Measurements from ENCODE around the gene SIK3. TPM values are rescaled to one million over a fixed set of nuclear protein-coding genes. Genes with fewer than 3 reads are reported as not detected.

The SIK3 gene
- total RNA-seq, 1 experiment from 2014 or later, result 4.1 TPM

DNA sequence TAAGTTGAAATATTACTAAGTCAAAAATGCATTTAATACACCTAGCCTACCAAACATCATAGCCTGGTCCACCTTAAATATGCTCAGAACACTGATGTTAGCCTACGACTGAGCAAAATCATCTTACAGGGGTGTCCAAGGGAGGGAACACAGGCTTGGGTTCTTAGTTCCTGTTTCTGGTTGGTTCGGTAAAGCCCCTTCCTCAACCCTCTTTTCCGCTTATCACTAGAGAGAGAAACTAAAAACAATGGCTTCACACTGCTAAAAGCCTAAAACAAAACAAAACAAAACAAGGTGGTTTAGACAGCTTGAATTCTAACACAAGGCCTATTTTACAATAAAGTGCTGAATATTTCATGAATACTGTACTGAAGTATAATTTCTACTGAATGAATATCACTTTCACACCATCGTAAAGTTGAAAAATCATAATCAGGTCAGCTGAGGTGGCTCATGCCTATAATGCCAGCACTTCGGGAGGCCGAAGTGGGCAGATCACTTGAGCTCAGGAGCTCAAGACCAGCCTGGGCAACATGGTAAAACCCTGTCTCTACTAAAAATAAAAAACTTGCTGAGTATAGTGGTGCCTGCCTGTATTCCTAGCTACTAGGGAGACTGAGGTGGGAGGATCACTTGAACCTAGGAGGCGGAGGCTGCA, 118.0 kb downstream of the SIK3 start:
- no peak overlapping the region for H3K4me3 ChIP-seq (ENCODE audit: low read length)

DNA sequence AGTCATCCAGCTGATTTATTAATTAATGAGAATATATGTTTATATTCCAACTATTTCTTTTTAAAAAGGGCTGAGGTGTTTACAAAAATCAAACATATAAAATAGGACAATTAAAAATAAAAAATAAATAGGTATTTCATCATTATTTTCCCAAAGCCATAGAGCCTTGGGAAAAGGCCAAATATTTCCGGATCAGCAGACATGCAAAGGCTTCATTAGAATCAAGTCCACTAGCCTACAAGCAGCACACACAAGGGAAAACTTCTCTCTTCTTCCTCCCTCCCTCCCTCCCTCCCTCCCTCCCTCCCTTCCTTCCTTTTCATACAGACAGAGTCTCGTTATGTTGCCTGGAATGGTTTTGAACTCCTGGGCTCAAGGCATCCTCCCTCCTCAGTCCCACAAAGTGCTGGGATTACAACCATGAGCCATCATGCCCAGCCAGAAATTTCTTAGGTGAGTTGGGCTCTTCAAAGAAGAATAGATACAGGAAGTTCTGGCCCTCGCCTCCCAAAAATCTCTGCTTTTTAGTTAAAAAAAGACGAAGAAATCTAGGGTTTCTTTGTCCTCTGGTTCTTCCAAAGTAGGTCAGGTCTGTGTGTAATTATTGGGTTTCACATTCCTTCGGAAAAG, 121.2 kb downstream of the SIK3 start:
- Histone ChIP-seq H3K9me3 (ENCODE audit: low read length) (no peaks in the 10 kb centered on the region), H3K79me2 (ENCODE audit: low read length) (no peaks in the 10 kb centered on the region), H3K36me3 (ENCODE audit: insufficient read depth, low read length) (no peaks in the 10 kb centered on the region), H3K9ac (ENCODE audit: low read length) (no peak overlapping the region), H2AFZ (ENCODE audit: low read length) (no peak overlapping the region), H3K27ac (ENCODE audit: low read length) (no peak overlapping the region), H3K27me3 (ENCODE audit: low read length) (no peaks in the 10 kb centered on the region), H4K20me1 (ENCODE audit: insufficient read depth, low read depth, low read length) (no peaks in the 10 kb centered on the region), H3K4me3 (ENCODE audit: low read length) (no peak overlapping the region), H3K4me2 (ENCODE audit: low read depth, low read length, poor library complexity, severe bottlenecking) (no peak overlapping the region), H3K9me2 (replicated peaks; ENCODE audit: insufficient read depth, low read length) (no peaks in the 10 kb centered on the region), H3K4me1 (ENCODE audit: low read length) (no peaks in the 10 kb centered on the region)
- no peak for DNase-seq

More for the DNA sequence above, 118.0 kb downstream of the SIK3 start:
- DNase-seq, result no peak
- Histone ChIP-seq H2AFZ (ENCODE audit: low read length) (no peak overlapping the region), H3K4me1 (ENCODE audit: low read length) (no peaks in the 10 kb centered on the region), H3K27ac (ENCODE audit: low read length) (no peak overlapping the region), H4K20me1 (ENCODE audit: insufficient read depth, low read depth, low read length) (no peaks in the 10 kb centered on the region), H3K36me3 (ENCODE audit: insufficient read depth, low read length) (no peaks in the 10 kb centered on the region), H3K27me3 (ENCODE audit: low read length) (no peaks in the 10 kb centered on the region), H3K9me2 (replicated peaks; ENCODE audit: insufficient read depth, low read length) (no peaks in the 10 kb centered on the region), H3K79me2 (ENCODE audit: low read length) (no peaks in the 10 kb centered on the region), H3K9me3 (ENCODE audit: low read length) (no peaks in the 10 kb centered on the region), H3K9ac (ENCODE audit: low read length) (no peak overlapping the region), H3K4me2 (ENCODE audit: low read depth, low read length, poor library complexity, severe bottlenecking) (no peak overlapping the region)

DNA sequence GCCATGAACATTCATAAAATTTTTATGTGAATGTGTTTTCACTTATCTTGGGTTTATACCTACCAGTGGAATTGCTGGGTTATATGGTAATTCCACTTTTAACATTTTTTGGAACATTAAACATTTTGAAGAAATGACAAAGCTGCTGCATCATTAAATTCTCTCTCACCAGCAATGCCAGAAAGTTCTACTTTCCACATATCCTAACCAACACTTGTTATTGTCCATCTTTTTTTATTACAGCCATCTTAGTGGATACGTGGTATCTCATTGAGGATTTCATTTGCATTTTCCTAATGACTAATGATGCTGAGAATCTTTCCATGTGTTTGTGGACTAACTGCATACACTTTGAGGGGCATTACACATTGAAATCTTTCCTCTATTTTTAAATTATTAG, 122.6 kb downstream of the SIK3 start:
- H2AFZ ChIP-seq (ENCODE audit: low read length), result no peak overlapping the region
- no peaks in the 10 kb centered on the region for H3K27me3 ChIP-seq (ENCODE audit: low read length)
- no peaks in the 10 kb centered on the region for H3K9me3 ChIP-seq (ENCODE audit: low read length)
- H3K4me2 ChIP-seq (ENCODE audit: low read depth, low read length, poor library complexity, severe bottlenecking), result no peak overlapping the region
- H4K20me1 ChIP-seq (ENCODE audit: insufficient read depth, low read depth, low read length), result no peaks in the 10 kb centered on the region
- DNase-seq, result no peak
- no peaks in the 10 kb centered on the region for H3K36me3 ChIP-seq (ENCODE audit: insufficient read depth, low read length)
- H3K9ac ChIP-seq (ENCODE audit: low read length), result no peak overlapping the region
- no peaks in the 10 kb centered on the region for H3K9me2 ChIP-seq (replicated peaks; ENCODE audit: insufficient read depth, low read length)
- H3K27ac ChIP-seq (ENCODE audit: low read length), result no peak overlapping the region
- H3K4me3 ChIP-seq (ENCODE audit: low read length), result no peak overlapping the region
- no peaks in the 10 kb centered on the region for H3K4me1 ChIP-seq (ENCODE audit: low read length)
- no peaks in the 10 kb centered on the region for H3K79me2 ChIP-seq (ENCODE audit: low read length)

DNA sequence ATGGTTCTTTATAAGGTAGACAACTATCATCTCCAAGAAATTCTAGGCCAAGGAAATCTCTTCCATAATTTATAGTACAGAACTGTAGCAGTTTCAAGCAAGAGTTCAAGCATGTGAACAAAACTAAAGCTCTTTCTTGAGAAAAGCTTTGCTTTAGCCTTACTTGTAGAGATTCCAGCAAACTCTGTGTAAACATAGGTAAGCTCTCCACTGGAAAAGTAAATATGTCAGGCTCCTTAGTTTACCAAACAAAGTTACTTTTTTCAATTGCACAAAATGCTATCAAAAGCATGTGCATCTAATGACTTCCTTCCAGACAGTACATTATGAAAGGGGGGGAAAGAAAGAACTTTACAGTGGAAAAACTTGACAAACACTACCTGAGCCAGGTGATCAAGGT, 125.0 kb downstream of the SIK3 start:
- DNase-seq, result no peak
- H3K36me3 ChIP-seq (ENCODE audit: insufficient read depth, low read length), result no peaks in the 10 kb centered on the region

DNA sequence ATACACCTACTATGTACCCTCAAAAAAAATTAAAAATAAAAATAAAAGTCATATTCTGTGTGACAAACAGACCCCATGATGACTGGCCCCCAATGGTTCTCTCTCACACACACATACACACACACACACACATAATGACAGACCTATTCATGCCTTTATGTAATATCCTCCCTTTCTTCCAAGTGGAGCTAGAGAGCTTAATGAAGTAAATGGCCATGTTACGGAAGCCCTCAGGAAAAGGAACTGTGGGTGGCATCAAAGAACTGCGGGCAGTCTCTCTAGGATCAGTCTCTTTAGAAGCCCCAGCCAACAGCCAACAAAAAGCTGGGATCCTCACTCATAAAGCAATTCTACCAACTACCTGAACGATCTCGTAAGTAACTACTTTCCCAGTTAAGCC, 125.5 kb downstream of the SIK3 start:
- H3K9ac ChIP-seq (ENCODE audit: low read length), result no peak overlapping the region
- no peak overlapping the region for H3K4me2 ChIP-seq (ENCODE audit: low read depth, low read length, poor library complexity, severe bottlenecking)
- H3K9me2 ChIP-seq (replicated peaks; ENCODE audit: insufficient read depth, low read length), result no peaks in the 10 kb centered on the region
- H3K4me1 ChIP-seq (ENCODE audit: low read length), result no peaks in the 10 kb centered on the region
- no peak for DNase-seq
- H3K27me3 ChIP-seq (ENCODE audit: low read length), result no peaks in the 10 kb centered on the region
- H3K27ac ChIP-seq (ENCODE audit: low read length), result no peak overlapping the region
- no peak overlapping the region for H3K4me3 ChIP-seq (ENCODE audit: low read length)
- H4K20me1 ChIP-seq (ENCODE audit: insufficient read depth, low read depth, low read length), result no peaks in the 10 kb centered on the region
- no peaks in the 10 kb centered on the region for H3K36me3 ChIP-seq (ENCODE audit: insufficient read depth, low read length)
- H2AFZ ChIP-seq (ENCODE audit: low read length), result no peak overlapping the region
- no peaks in the 10 kb centered on the region for H3K79me2 ChIP-seq (ENCODE audit: low read length)
- no peaks in the 10 kb centered on the region for H3K9me3 ChIP-seq (ENCODE audit: low read length)

More for the DNA sequence above, 125.0 kb downstream of the SIK3 start:
- Histone ChIP-seq H3K9me3 (ENCODE audit: low read length) (no peaks in the 10 kb centered on the region), H3K4me3 (ENCODE audit: low read length) (no peak overlapping the region), H3K4me1 (ENCODE audit: low read length) (no peaks in the 10 kb centered on the region), H3K9me2 (replicated peaks; ENCODE audit: insufficient read depth, low read length) (no peaks in the 10 kb centered on the region), H3K79me2 (ENCODE audit: low read length) (no peaks in the 10 kb centered on the region), H3K27ac (ENCODE audit: low read length) (no peak overlapping the region), H3K27me3 (ENCODE audit: low read length) (no peaks in the 10 kb centered on the region), H2AFZ (ENCODE audit: low read length) (no peak overlapping the region), H3K9ac (ENCODE audit: low read length) (no peak overlapping the region), H4K20me1 (ENCODE audit: insufficient read depth, low read depth, low read length) (no peaks in the 10 kb centered on the region), H3K4me2 (ENCODE audit: low read depth, low read length, poor library complexity, severe bottlenecking) (no peak overlapping the region)

DNA sequence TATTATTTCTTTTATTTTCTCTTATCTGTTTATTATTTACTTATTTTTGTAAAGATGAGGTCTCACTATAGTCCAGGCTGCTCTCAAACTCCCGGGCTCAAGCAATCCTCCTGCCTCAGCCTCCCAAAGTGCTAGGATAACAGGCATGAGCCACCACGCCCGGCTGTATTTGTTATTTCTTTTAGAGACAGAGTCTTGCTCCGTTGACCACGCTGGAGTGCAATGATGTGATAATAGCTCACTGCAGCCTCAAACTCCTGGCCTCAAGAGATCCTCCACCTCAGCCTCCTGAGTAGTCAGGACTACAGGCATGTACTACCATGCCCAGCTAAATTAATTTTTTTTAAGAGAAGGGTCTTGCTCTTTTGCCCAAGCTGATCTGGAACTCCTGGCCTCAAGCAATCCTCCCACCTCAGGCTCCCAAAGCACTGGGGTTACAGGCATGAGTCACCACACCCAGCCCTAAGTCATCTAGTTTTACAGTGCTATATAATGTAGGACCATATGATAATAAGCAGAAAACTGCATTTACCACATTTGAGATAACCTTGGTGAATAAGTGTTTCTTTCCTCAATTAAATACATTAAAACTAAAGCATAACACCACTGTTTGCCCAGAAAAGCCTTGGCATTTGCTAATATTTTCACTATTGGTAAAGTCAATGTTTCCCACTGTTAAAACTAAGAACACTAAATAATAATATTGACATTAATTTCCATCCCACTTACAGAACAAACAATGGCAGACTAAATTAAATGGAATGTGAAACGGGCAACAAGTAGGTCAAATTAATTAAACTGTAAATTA, 127.5 kb downstream of the SIK3 start:
- Histone ChIP-seq H3K4me3 (ENCODE audit: low read length) (no peak overlapping the region), H3K36me3 (ENCODE audit: insufficient read depth, low read length) (no peaks in the 10 kb centered on the region), H3K4me2 (ENCODE audit: low read depth, low read length, poor library complexity, severe bottlenecking) (no peak overlapping the region), H3K9me3 (ENCODE audit: low read length) (no peaks in the 10 kb centered on the region), H4K20me1 (ENCODE audit: insufficient read depth, low read depth, low read length) (no peaks in the 10 kb centered on the region), H3K79me2 (ENCODE audit: low read length) (no peaks in the 10 kb centered on the region), H3K27ac (ENCODE audit: low read length) (no peak overlapping the region), H3K27me3 (ENCODE audit: low read length) (no peaks in the 10 kb centered on the region), H3K9ac (ENCODE audit: low read length) (no peak overlapping the region), H3K9me2 (replicated peaks; ENCODE audit: insufficient read depth, low read length) (no peaks in the 10 kb centered on the region), H2AFZ (ENCODE audit: low read length) (no peak overlapping the region), H3K4me1 (ENCODE audit: low read length) (no peaks in the 10 kb centered on the region)
- no peak for DNase-seq

DNA sequence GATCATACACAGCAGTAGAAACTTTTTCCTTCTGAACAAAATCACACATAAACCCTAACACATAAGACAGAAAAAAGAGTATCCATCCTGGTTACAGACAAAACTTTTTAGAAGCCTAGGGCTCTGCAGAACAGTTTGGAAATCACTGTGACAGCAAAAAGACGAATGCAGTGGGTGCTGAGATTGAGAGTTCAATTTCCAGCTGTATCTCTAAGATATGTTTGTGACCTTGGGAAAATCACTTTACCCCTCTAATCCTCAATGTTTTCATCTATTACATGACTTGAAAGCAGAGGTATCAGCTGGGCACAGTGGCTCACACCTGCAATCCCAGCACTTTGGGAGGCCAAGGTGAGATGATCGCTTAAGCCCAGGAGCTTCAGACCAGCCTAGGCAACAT, 128.5 kb downstream of the SIK3 start:
- H3K27ac ChIP-seq (ENCODE audit: low read length), result no peak overlapping the region
- no peak for DNase-seq

DNA sequence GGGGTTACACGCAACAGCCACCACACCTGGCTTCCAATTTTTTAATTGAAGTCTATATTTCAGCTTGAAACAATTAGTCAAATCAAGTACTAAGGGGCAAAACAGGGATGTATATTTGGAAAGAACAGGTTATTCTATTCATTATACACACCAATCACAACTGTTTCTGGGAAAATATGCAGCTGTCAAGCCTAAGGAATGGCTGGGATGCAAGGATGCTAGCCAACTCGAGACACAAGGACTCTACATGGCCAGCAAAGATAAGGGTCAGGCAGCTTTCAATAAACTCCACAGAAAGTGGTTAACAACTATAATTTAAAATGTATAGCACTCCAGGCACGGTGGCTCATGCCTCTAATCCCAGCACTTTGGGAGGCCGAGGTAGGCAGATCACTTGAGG, 134.0 kb downstream of the SIK3 start:
- no peaks in the 10 kb centered on the region for H3K27me3 ChIP-seq (ENCODE audit: low read length)
- H3K4me3 ChIP-seq (ENCODE audit: low read length), result no peak overlapping the region
- H3K4me1 ChIP-seq (ENCODE audit: low read length), result no peaks in the 10 kb centered on the region
- no peak overlapping the region for H2AFZ ChIP-seq (ENCODE audit: low read length)
- no peak overlapping the region for H3K27ac ChIP-seq (ENCODE audit: low read length)
- H3K79me2 ChIP-seq (ENCODE audit: low read length), result no peaks in the 10 kb centered on the region
- H3K4me2 ChIP-seq (ENCODE audit: low read depth, low read length, poor library complexity, severe bottlenecking), result no peak overlapping the region
- DNase-seq, result no peak
- no peaks in the 10 kb centered on the region for H3K9me2 ChIP-seq (replicated peaks; ENCODE audit: insufficient read depth, low read length)
- H3K9me3 ChIP-seq (ENCODE audit: low read length), result no peaks in the 10 kb centered on the region
- H3K36me3 ChIP-seq (ENCODE audit: insufficient read depth, low read length), result no peaks in the 10 kb centered on the region
- H3K9ac ChIP-seq (ENCODE audit: low read length), result no peak overlapping the region
- H4K20me1 ChIP-seq (ENCODE audit: insufficient read depth, low read depth, low read length), result 0 out of 2 replicates have a peak, but pooled peaks cover 3% of the 10 kb centered on the region

More for the DNA sequence above, 128.5 kb downstream of the SIK3 start:
- Histone ChIP-seq H3K4me3 (ENCODE audit: low read length) (no peak overlapping the region), H3K9me2 (replicated peaks; ENCODE audit: insufficient read depth, low read length) (no peaks in the 10 kb centered on the region), H3K9me3 (ENCODE audit: low read length) (no peaks in the 10 kb centered on the region), H3K36me3 (ENCODE audit: insufficient read depth, low read length) (no peaks in the 10 kb centered on the region), H3K27me3 (ENCODE audit: low read length) (no peaks in the 10 kb centered on the region), H2AFZ (ENCODE audit: low read length) (no peak overlapping the region), H3K79me2 (ENCODE audit: low read length) (no peaks in the 10 kb centered on the region), H4K20me1 (ENCODE audit: insufficient read depth, low read depth, low read length) (no peaks in the 10 kb centered on the region), H3K4me1 (ENCODE audit: low read length) (no peaks in the 10 kb centered on the region), H3K9ac (ENCODE audit: low read length) (no peak overlapping the region), H3K4me2 (ENCODE audit: low read depth, low read length, poor library complexity, severe bottlenecking) (no peak overlapping the region)

Measured in Karpas-422 (cell line).